Left cardiac atrium (tissue), 4 donors: Measurements from ENCODE around the gene PBOV1. TPM values are rescaled to one million over a fixed set of nuclear protein-coding genes. Genes with fewer than 3 reads are reported as not detected.

ENCODE experiments used
- ATAC-seq, 2 donors: fragments of 200-7000 bp; cut with Tn5 transposase; one replicate each; pipeline ENCODE4 v1.9.1; 2020; ENCODE audit warnings: mild to moderate bottlenecking in 2 of 2, moderate library complexity in 2 of 2
- DNase-seq: peaks from one replicate; pipeline ENCODE4 v3.0.0-alpha.2; 2020
- intact Hi-C, 2 donors: fragments of 100-400 bp; cut with DNase I; formaldehyde crosslinking; loops; one replicate each; pipeline versions ENCODE4 v1.14.1 to v1.15.1; 2022 to 2023
- total RNA-seq, 2 donors: library from RNA; stranded (reverse); fragmentation: NEBNext Ultra II Directional; extraction: Animal tissue kit (Norgen Biotek cat#: 25700); gene quantifications; one replicate each; pipeline ENCODE4 v1.2.1, GENCODE V29; 2021
- donor health status: DM: no; HTN: yes; CAD: no.
- donor health status: DM: no; HTN: yes; CAD: no; lungs with severe emphysema.
- donor health status: DM: yes; HTN: yes; CAD: no.
- donor health status: Dilated cardiomyopathy.

Gene PBOV1
- total RNA-seq, 2 donors from 2014 or later: not detected

- DNase-seq (no peak), ATAC-seq (no peak)
- intact Hi-C loops: no loop called here
Observed at GRCh38 chr6:138240476-138241245, 22.4 kb upstream of the PBOV1 start.

- intact Hi-C loops: no loop called here
- DNase-seq: no peak
- ATAC-seq: no peak
Observed at GRCh38 chr6:138239774-138240173, 21.5 kb upstream of the PBOV1 start.

GRCh38 chr6:138238368-138238767 lies 20.1 kb upstream of the PBOV1 start:
- DNase-seq (no peak), ATAC-seq (no peak)
- intact Hi-C loops: no loop called here

- ATAC-seq: no peak
- intact Hi-C loops: no loop called here
- DNase-seq: no peak
Observed at GRCh38 chr6:138237463-138237862, 19.2 kb upstream of the PBOV1 start.

GRCh38 chr6:138235693-138236092 lies 17.4 kb upstream of the PBOV1 start:
- intact Hi-C loops: no loop called here
- ATAC-seq (no peak), DNase-seq (no peak)

GRCh38 chr6:138235205-138235604 lies 16.9 kb upstream of the PBOV1 start:
- ATAC-seq (no peak), DNase-seq (no peak)
- intact Hi-C loops: no loop called here

GRCh38 chr6:138234363-138234762 lies 16.1 kb upstream of the PBOV1 start:
- intact Hi-C loops: no loop called here
- ATAC-seq: peak in 1 of 2 donors; percentile 85
- no peak for DNase-seq

GRCh38 chr6:138231381-138231886 lies 13.1 kb upstream of the PBOV1 start:
- no peak for ATAC-seq
- DNase-seq: no peak
- intact Hi-C loops: no loop called here

- ATAC-seq: no peak
- intact Hi-C loops: no loop called here
- no peak for DNase-seq
Observed at GRCh38 chr6:138230759-138231380, 12.6 kb upstream of the PBOV1 start.

GRCh38 chr6:138230221-138230620 lies 11.9 kb upstream of the PBOV1 start:
- no peak for ATAC-seq
- intact Hi-C loops: no loop called here

GRCh38 chr6:138229663-138230179 lies 11.4 kb upstream of the PBOV1 start:
- no peak for DNase-seq
- intact Hi-C loops: no loop called here
- no peak for ATAC-seq

More at GRCh38 chr6:138230221-138230620, 11.9 kb upstream of the PBOV1 start:
- no peak for DNase-seq

- ATAC-seq (no peak), DNase-seq (no peak)
- intact Hi-C loops: no loop called here
Observed at GRCh38 chr6:138229072-138229471, 10.8 kb upstream of the PBOV1 start.

GRCh38 chr6:138227316-138227781 lies 9.1 kb upstream of the PBOV1 start:
- intact Hi-C loops: no loop called here
- DNase-seq: no peak
- no peak for ATAC-seq

GRCh38 chr6:138226700-138227315 lies 8.5 kb upstream of the PBOV1 start:
- ATAC-seq (no peak), DNase-seq (no peak)
- intact Hi-C loops: no loop called here

GRCh38 chr6:138225953-138226352 lies 7.7 kb upstream of the PBOV1 start:
- no peak for ATAC-seq
- intact Hi-C loops: no loop called here
- no peak for DNase-seq

GRCh38 chr6:138222901-138223546 lies 4.7 kb upstream of the PBOV1 start:
- peak; percentile 56 to 74 for ATAC-seq
- intact Hi-C loops: no loop called here
- no peak for DNase-seq

GRCh38 chr6:138219901-138220300 lies 1.6 kb upstream of the PBOV1 start:
- ATAC-seq (no peak), DNase-seq (no peak)
- intact Hi-C loops: no loop called here

GRCh38 chr6:138219398-138219797 lies 1.1 kb upstream of the PBOV1 start:
- intact Hi-C loops: no loop called here
- no peak for ATAC-seq

GRCh38 chr6:138215093-138215782 lies 3.1 kb downstream of the PBOV1 start:
- ATAC-seq (peak in 1 of 2 donors; percentile 64), DNase-seq (no peak)
- intact Hi-C loops: no loop called here

More at GRCh38 chr6:138219398-138219797, 1.1 kb upstream of the PBOV1 start:
- DNase-seq: no peak
